GM12864 (cell line): ENCODE measurements around the gene FGF1.

ENCODE experiments used
- DNase-seq: peaks from one replicate; pipeline ENCODE4 v3.0.0-alpha.2; 2011; ENCODE audit warnings: low read depth
- H3K4me3 ChIP-seq: 2 replicates; pipeline ENCODE4 v1.5.1; 2011; ENCODE audit warnings: mild to moderate bottlenecking, low read depth, low read length, control low read depth
- CTCF ChIP-seq: IDR thresholded peaks from 2 replicates; pipeline ENCODE4 v1.5.1; 2011; ENCODE audit warnings: low read depth, mild to moderate bottlenecking, moderate library complexity, low read length, control low read depth, inconsistent platforms; ENCODE audit errors: missing control alignments

FGF1 gene

GRCh38 chr5:142542906-142543305, 143.0 kb downstream of the FGF1 start:
- no peak overlapping the region for H3K4me3 ChIP-seq
- TF ChIP-seq CTCF: no peak
- no peak for DNase-seq
